Astrocyte of the spinal cord (primary cell): Measurements from ENCODE around the gene PPP1CA.

ENCODE experiments used
- DNase-seq: peaks from one replicate; pipeline ENCODE4 v3.0.0; 2011; ENCODE audit warnings: low read depth, low spot score
- H3K4me3 ChIP-seq: 2 replicates; pipeline ENCODE4 v1.5.1; 2011; ENCODE audit warnings: low read depth, mild to moderate bottlenecking, low read length, moderate library complexity
- CTCF ChIP-seq: IDR thresholded peaks from 2 replicates; pipeline ENCODE4 v1.5.1; 2012; ENCODE audit warnings: low read depth, mild to moderate bottlenecking, low read length, inconsistent platforms
- in situ Hi-C: cut with HindIII; loops from 2 replicates; pipeline ENCODE4 v1.10.0; 2017; ENCODE audit warnings: low sequenced_read_pairs

The PPP1CA gene

GRCh38 chr11:67400942-67401494 is 640 bp downstream of the PPP1CA start:
- in situ Hi-C loops: no loop called here
- DNase-seq: no peak
- TF ChIP-seq CTCF: no peak
- peak overlapping the region; percentile 96 for H3K4me3 ChIP-seq

GRCh38 chr11:67400251-67400941 is 1.3 kb downstream of the PPP1CA start:
- DNase-seq: no peak
- no peak for TF ChIP-seq CTCF
- peak overlapping the region; percentile 96 for H3K4me3 ChIP-seq
- in situ Hi-C loops: no loop called here

- in situ Hi-C loops: no loop called here
- no peak for DNase-seq
- no peak overlapping the region for H3K4me3 ChIP-seq
- TF ChIP-seq CTCF: no peak
Observed at GRCh38 chr11:67398661-67399563, 2.7 kb downstream of the PPP1CA start.

- no peak overlapping the region for H3K4me3 ChIP-seq
- in situ Hi-C loops: no loop called here
- no peak for TF ChIP-seq CTCF
- no peak for DNase-seq
Observed at GRCh38 chr11:67397986-67398660, 3.5 kb downstream of the PPP1CA start.

- no peak for TF ChIP-seq CTCF
- no peak overlapping the region for H3K4me3 ChIP-seq
- in situ Hi-C loops: no loop called here
- DNase-seq: no peak
Observed at GRCh38 chr11:67397536-67397935, 4.1 kb downstream of the PPP1CA start.
